ENCODE measurements around the gene RAP1A.
"Not testable (repeated sequence)": the region's sequence is repeated elsewhere in the genome, so short reads cannot be mapped to it uniquely, and the experiment has no call there.

The RAP1A gene

DNA sequence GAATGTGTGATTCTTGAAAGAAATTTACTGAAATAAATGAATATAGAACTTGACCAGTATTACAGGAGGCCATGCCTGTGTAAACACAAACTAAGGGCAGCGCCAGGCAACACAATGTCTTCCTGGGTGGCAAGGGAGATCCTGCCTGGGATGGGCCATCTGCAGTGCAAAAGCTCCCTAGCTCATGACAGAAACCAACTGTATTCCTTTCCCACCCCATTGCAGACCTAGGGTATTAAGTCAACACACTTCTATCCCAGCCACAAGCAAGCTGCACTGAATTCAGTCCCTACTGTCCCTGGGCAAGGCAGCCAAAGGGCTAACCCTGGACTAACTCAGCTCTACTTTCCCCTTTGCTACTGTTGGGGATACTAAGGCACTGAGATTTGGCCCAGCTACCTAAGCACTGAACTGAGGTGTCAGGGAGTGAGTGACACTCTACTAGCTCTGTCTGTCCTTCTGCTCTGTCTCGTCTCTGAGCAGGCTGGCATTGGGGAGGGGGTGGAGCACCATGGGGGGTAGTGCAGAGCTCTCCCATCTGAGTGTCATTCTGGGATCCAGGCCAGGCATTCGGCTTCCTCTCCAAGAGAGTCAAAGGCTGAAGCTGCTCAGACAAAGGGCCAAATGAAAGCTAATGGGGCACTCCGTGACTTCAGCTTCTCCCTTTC lies 117.1 kb downstream of the RAP1A start:
- DNase-seq (ENCODE audit: low read depth in 2 of 2) = no peak

DNA sequence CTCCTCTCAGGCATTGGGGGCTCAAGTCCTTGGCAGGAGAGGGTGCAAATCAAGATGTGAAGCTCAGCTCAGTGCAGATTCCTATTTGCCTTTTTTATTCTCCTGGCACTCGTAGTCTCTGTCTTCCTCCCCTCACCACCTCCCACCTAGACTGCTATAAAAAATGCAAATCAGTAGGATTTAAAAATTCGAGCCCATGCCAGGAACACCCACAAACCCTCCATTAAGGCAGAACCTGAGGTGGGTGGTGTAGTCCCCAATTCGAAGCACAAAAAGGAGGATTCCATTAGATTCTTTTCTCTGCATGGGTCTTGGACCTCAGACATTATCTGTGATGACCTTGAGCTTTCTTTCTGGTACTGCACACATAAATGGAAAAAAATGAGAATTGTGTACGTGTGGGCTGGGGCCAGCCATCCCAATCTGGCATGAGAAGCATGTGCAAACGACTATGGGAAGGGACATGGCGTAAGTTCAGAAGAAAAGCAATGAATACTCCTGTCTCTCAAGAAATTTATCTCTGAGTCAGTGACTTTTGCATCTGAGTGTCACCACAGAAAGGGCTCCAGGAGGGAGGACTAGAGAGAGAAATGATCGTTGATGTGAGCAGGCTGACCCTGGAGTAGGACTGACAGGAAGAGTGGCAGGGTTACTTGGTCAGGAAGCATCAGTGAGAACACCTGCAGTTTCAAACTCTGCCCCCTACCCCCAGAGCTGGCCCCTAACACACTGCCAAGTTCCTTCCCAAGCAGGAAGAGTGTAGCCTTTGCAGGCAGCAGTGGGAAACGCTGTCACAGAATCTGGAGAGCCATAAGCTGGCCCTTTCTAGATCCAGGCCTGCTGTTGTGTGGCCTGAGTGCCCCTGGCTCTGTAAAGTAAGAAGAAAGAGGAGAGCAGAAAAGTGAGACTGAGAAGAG lies 117.9 kb downstream of the RAP1A start:
- DNase-seq (ENCODE audit: low read depth in 2 of 2) = no peak

DNA sequence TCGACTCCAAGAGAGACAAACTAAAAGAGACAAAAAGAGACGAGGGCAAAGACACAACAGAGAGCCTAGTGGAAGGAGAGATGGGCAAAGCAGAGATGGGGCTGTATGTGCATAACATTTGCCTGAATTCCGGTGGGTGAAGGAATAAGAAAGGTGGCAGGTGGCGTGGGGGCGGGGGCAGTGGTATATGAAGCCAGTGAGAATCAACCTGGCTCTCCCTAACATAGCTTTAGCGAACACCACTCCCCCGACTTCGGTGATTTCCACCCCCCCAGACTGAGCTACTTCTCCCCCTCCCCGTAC lies 118.5 kb downstream of the RAP1A start:
- no peak for DNase-seq (ENCODE audit: low read depth in 2 of 2)

DNA sequence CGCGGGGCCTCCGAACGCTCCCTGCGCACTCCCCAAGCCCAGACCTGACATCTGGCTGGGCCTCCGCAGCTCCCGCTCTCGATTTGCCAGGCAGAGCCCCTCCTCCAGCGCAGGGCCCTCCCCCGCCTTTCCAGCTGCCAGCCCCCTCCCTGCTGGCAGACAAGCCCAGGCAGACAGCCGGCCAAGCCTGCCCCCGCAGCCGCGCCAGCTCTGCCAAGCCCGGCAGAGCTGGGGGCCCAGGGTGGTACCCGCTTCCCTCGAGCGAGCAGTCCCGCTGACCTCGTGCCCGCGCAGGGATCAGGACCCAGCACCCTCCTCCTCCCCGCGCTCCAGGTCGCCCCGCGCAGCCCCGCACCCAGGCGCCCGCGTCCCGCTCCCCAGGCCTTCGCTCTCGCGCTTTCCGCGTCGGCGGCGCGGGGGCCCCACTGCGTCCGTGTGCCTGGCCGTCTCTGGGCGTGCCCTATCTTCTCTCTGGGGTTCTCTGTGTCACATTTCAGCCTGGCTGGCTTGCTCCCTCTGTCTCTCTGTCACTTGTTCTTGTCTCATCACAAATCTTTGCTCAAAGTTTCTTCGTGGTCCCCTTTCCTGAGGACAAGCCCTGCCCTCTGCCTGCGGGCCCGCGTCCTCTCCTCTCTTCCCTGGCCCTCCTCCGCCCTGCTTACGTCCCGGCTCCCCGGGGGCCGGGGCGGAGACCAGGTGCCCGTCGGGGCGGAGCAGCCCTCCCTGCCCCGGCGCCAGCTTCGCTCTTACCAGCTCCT lies 119.0 kb downstream of the RAP1A start:
- peak in 1 of 2 donors; percentile 21 for DNase-seq (ENCODE audit: low read depth in 2 of 2)

DNA sequence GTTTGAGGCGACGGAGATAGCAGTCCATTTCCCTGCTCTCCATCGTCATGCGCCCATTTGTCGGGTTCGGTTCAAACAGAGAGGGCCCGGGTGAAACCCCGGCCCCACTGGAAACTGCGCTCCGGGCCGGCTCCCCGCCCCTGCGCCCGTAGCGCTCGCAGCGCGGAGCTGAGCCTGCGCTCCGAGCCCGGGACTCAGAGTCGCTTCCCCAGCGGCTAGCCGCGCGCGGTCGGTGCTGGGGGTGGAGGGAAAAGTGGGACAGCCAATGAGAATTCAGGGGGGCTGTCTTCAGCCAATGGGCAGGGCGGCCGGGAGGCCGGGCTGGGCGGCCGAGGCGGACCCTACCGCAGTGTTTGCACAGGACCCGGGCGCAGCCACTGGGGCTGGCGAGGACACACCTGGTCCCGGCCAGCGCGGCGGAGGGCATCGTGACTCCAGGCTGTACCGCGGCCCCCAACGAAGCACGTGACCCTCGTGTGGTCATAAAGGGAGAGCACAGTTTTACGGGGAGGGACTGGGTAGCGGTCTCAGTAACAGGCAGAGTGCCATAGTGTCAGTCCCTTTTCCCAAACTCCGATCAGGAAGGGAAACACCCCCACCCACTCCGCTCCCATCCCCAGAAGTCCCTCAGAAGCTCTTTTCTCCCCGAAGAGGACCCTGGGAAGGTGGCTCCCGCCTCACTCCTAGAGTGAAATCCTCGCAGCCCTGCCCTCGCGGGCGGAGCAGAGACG lies 119.8 kb downstream of the RAP1A start, which contains the start of gene INKA2:
INKA2 (minus strand) TSS at position 202 of the 731 bp plus-strand sequence; CDS start at position 49, 153 bp downstream.
- DNase-seq (ENCODE audit: low read depth in 2 of 2) = peak in 1 of 2 donors; percentile 56

DNA sequence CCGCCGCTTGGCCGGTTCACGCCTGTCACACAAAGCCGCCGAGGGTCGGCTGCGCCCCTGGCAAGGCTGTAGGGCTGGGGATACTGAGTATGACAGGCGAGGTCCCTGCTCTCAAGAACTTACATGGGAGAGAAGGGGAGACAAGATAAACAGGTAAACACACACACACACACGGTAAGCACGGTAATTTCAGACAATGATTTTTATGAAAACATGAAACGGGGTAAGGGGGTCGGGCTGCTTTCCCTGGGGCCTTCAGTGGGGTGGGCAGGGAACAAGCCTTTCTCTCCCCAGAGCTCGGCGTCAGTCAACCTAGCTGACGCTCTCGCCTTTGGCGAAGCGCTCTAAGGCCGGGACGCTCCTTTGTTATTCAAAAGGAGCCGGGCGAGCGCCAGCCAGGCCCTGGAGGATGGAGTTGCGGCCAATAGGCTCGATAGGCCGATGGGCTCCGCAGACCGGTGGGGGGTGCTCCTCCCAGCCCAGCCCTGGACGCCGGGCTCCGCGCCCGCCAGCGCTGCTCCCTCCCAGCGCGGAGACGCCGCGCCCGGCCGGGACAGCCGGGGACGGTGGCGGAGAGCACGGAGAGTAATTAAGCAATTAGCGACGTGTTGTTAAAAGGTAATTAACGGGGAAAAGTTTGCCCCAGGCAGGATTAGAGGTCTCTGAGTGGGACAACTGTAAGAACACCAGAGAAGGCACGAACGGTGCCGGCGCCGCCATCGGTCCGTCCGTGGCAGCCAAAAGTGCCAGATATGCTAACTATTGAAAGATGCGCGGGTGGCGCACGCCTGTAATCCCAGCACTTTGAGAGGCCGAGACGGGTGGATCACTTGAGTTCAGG lies 120.6 kb downstream of the RAP1A start:
- DNase-seq (ENCODE audit: low read depth in 2 of 2) = no peak

DNA sequence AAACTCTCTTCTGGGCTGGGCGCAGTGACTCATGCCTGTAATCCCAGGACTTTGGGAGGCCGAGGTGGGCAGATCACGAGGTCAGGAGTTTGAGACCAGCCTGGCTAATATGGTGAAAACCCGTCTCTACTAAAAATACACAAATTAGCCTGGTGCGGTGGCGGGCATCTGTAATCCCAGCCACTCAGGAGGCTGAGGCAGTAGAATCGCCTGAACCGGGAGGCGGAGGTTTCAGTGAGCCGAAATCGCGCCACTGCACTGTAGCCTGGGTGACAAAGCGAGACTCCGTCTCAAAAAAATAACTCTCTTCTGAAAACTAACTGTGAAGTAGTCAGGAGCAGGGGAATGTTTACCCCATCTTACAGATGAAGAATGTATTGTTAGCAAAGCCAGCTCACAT lies 122.7 kb downstream of the RAP1A start:
- not testable (repeated sequence) for DNase-seq (ENCODE audit: low read depth in 2 of 2)

DNA sequence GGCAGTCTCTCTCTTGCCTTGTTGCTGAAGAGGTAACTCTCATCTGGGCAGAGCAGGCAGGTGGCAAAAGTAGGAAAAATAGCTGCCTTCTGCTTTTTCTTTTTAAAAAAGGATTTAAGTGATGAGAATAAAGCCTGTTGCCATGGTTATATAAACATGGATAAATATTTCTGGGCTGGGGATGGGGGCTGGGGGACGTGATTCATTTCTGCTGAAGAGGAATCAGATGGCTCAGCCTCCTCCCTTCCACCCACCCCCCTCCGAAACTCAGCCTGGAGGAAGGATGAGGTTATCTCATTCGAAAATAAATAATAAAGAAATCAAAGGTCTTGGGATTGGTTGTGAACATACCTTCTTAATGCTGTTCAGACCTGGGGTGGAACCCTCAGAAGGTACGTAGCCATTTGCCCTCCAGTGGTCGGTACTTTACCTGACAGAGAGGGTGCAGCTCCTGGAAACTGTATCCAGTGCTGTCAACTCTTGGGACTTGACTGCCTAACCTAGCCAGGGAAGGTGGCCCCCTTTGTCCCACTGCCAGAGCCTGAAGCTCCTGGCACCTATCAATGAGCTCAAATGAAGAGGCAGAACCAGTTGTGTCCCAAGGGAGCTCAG lies 123.5 kb downstream of the RAP1A start:
- DNase-seq (ENCODE audit: low read depth in 2 of 2) = no peak

DNA sequence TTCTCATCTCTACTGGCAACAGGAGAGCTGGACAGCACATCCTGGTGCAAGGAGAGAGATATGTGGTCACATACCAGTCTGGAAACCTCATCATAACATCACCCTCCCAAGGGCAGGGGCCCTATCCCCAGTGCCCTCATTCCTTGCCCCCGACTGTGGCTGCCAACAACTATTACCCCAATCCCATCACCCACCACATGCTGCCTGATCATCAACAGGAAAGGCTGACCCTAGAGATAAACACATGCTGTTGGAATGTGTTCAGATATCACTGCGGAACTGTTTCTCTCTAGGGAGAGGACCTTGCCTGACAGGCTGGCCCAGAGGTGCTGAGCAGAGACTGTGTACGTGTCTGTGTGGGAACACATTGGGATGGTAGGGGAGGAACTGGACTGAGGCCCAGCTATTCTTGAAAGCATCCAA lies 124.1 kb downstream of the RAP1A start:
- no peak for DNase-seq (ENCODE audit: low read depth in 2 of 2)

DNA sequence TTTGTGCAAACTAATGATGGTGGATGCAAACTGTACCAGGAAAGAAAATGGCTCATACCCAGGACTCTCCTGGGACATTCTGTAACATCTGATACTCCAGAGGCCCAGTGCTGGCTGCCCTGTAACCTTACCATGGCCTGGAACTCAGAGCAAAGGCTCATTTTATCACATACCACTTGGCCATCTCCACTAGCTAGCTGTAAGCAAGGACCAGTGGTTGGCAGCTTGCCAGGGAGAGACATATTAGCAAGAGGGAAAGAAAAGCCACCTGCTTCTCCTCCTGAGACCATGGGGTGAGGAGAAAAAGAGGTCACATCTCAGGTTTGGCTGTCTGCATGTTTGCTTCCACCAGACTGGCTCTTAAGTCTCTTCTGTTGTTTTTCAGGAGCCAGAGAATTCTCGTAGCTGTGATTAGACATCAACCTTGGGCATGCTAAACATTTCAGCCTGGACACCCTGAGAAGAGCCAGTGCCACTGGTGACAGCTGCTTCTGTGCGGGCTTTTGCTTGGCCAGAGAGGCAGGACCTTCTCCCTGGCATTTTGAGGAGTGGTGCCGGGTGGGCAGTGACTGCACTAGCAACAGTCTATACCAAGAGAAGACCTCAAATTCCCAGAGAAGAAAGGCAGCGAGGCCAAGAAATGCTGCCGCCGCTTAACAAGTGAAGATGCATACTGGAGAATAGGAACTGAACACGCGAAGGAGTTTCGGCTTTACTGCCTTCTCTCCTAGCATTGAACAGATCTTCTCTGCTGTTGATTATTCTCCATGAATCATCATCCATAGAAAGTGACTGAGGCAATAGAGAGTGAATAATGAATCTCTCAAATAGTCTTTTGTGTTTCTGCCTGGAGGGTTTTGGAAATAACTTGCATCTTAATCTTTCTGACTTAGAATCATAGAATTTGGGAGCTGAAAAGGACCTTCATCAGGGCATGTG lies 126.4 kb downstream of the RAP1A start:
- DNase-seq (ENCODE audit: low read depth in 2 of 2) = no peak

DNA sequence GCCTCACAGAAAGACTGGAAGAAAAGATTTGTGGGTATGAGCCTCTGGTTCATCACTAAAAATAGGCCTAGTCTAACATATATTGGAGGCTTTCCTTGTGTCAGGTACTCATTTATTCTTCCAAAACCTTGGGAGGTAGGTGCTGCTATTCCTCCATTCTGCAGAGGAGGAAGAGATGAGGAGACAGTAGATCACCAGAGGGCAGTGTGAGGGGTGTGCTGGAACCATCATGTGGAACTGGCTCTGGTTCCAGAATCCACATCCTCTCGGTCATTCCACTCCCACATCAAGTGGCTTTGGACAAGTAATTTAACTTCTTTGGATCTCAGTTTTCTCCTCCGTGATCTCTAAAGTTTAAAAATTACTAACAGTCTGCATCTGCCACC lies 127.0 kb downstream of the RAP1A start:
- DNase-seq (ENCODE audit: low read depth in 2 of 2) = no peak

DNA sequence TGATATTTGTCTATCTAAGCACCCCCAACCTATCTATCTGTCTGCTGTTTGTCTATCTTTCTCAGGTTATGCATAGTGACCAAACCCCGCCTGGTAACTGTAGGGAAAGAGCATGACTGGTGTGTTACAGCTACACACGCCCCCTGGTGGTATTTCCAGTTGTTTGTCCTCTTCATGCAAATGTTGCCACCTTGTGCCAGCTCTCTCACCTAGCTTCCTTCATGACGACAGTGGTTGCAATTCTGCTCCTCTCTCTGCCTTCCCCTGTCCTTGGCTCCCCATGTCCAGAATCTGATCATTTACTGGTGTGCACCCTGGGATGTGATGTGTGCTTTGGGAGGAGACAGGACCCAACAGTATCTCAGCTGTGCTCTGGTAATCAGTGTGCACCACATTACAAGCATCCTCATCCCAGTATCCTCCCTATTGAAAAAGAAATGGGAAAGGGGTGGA lies 127.7 kb downstream of the RAP1A start:
- DNase-seq (ENCODE audit: low read depth in 2 of 2) = peak in 1 of 2 donors; percentile 50

DNA sequence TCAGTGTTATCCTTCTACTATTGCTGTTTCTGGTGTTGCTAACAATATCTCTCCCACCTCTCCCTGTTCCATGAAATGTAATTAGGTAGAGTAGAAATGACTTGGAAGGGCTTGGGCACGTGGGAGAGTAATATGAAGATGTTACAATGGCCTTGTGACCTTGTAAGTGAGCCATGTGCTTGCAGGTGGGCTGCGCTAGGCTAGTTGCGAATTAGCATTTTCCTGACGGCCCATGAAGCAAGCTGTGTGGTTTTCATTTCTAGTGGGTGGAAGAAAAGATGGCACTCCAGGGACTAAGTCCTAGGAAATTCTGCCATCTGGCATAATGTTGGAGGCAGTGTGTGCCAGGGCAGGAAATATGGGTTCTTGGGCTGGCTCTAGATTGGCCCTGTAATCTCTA lies 128.4 kb downstream of the RAP1A start:
- DNase-seq (ENCODE audit: low read depth in 2 of 2) = no peak

DNA sequence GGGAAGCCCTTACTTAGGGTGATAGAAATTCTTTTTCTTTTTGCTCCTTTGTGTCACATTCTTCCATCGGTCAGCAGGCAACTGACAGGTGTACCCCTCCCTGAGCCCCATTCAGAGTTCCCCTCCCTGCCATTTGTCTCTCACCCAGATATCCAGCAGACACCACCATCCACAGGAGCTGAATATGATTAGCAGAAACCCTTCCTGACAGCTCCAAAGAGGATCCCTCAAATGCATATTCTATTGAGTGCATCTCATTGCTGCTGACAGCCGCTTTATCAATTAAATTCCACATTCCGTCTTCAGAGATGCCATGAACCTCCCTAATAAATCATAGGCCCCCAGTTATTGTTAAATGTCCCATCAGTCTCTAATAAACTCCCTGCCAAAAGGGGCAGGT lies 130.0 kb downstream of the RAP1A start:
- DNase-seq (ENCODE audit: low read depth in 2 of 2) = no peak

DNA sequence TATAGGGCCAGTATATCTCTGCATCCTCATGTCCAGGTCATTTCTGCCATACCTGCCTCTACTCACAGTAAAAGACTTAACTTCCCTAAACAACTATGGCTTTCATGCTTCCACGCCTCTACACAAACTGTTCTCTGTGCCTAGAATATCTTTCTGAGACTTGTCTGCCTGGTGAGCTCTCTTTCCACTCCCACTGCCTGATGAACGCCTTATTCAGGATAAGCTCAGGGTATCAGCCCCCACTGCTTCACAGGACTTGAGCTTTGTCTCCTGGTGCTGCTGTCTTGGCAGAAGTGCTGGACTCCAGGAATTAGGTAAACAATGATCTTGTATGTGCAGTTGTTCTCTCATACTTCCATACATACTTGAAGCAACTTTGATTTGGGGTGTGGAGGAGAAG lies 131.3 kb downstream of the RAP1A start:
- no peak for DNase-seq (ENCODE audit: low read depth in 2 of 2)

DNA sequence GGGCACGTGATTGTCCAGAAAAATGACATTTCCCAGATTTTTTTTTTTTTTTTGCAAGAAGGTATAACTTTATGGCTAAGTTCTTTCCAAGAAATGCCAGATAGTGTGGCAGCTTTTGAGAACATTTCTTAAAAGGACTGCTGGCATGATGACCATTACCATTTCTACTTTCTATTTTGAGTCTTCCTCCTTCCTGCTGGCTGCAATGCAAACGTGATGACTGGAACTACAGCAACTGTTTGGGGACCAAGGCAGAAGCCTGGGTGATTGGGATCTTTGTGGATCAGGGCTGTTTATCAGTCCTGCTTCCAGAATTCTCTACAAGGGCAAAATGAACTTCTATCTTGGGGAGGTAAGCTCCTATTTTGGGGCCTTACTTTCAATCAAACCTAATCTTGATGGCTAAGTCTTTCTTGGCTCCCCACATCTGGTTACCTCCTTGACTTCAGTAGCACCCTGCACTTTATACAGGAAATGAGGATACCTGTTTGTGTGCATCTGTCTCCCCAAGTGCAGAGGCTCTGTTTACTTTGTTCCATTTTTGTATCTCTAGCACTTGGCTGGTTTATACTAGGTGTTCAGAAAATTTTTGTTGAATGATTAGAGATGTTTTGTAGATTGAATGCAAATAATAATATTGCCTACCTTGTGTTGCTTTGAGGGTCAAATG lies 132.5 kb downstream of the RAP1A start:
- no peak for DNase-seq (ENCODE audit: low read depth in 2 of 2)

DNA sequence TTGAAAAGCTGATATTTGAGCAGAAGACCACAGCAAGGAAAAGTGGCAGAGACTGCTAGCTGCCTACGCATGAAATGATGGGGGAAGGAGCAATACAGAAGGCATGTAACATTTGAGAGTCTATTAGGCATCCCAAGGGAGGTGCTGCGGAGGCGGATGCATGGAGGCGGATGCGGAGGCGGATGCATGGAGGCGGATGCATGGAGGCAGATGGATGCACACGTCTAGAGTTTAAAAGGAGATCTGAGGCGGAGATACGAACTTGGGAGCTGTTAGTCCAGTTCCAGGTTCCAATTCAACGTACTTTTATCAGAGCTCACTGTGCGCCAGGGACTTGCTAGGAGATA lies 135.4 kb downstream of the RAP1A start:
- DNase-seq (ENCODE audit: low read depth in 2 of 2) = peak in 1 of 2 donors; percentile 17

DNA sequence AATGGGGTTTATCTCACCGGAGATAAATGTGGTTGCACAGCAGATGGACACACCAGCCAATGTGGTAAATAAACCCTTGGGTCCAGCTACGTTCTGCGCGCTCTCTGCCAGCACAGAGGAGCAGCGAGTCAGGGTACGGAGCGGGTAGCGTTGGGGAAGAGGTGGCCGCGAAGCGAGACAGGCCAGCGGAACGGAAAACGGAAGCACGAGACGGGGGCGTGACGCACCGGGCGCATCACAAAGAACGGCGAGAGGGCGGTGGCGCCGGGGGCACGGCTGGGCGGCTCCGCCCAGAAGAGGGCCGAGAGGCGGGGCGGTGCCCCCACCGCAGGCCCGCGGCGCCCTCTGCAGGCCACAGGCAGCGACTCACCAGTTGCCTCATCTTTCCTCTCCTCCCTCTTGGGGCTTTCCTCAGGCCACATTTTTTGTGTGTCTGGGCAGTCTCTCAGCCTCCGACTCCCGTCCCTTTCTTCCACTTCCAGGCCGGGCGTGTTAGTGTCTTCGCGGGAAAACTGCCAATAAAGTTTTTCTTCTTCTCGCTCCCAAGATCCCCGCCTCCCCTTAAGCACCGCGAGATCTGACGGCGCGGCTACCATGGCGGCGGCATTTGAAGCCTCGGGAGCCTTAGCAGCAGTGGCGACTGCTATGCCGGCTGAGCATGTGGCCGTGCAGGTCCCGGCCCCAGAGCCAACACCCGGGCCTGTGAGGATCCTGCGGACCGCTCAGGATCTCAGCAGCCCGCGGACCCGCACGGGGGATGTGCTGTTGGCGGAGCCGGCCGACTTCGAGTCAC lies 135.9 kb downstream of the RAP1A start, which contains the start of gene DDX20:
DDX20 (plus strand) TSS at position 571 of the 793 bp plus-strand sequence; CDS start at position 595, 24 bp downstream.
- peak; percentile 87 to 90 for DNase-seq (ENCODE audit: low read depth in 2 of 2)

Data from stimulated activated CD8-positive, alpha-beta memory T cell treated with anti-CD3 and anti-CD28 coated beads, Interleukin-15, amount 100 ng/mL, for 4 hours (primary cell).